Hepatocyte (in vitro differentiated cells): ENCODE data around the gene OR2M5.

ENCODE experiments used
- CTCF ChIP-seq: fragments of 200-600 bp; sonication (generic); IDR thresholded peaks from 2 replicates; pipeline ENCODE4 v1.5.1; 2016; ENCODE audit warnings: antibody characterized with exemption, mild to moderate bottlenecking; ENCODE audit not compliant: poor library complexity
- EZH2 ChIP-seq: fragments of 200-600 bp; sonication (generic); IDR thresholded peaks from 2 replicates; pipeline ENCODE4 v1.6.1; 2016; ENCODE audit warnings: antibody characterized with exemption, mild to moderate bottlenecking, borderline replicate concordance

- no peak for TF ChIP-seq CTCF
- TF ChIP-seq EZH2: no peak
Observed at GRCh38 chr1:248144513-248145198, at the start of gene OR2M5.
